Loucy (cell line): ENCODE data around the gene MYO1E.

Source experiments
- H2AFZ ChIP-seq: fragments of 200-600 bp; sonication (generic); 2 replicates; pipeline ENCODE4 v1.6.0; 2016; ENCODE audit warnings: antibody characterized with exemption, mild to moderate bottlenecking, low read length, moderate library complexity
- H3F3A ChIP-seq: fragments of 200-600 bp; 2 replicates; pipeline ENCODE4 v1.6.0; 2016; ENCODE audit warnings: antibody characterized with exemption, low read depth, mild to moderate bottlenecking
- H3K27me3 ChIP-seq: fragments of 200-600 bp; sonication (generic); 2 replicates; pipeline ENCODE4 v1.6.1; 2014; ENCODE audit warnings: low read length, mild to moderate bottlenecking; ENCODE audit not compliant: insufficient read depth, poor library complexity, severe bottlenecking
- H3K36me3 ChIP-seq: fragments of 200-600 bp; sonication (generic); 2 replicates; pipeline ENCODE4 v1.6.1; 2016; ENCODE audit warnings: low read length; ENCODE audit not compliant: insufficient read depth
- H3K4me1 ChIP-seq: fragments of 200-600 bp; sonication (generic); 2 replicates; pipeline ENCODE4 v1.5.1; 2014; ENCODE audit warnings: low read length, mild to moderate bottlenecking; ENCODE audit not compliant: insufficient read depth, poor library complexity, severe bottlenecking
- H3K4me2 ChIP-seq: fragments of 200-600 bp; sonication (generic); 2 replicates; pipeline ENCODE4 v1.6.0; 2014; ENCODE audit warnings: antibody characterized with exemption, low read length, low read depth, mild to moderate bottlenecking; ENCODE audit not compliant: poor library complexity, severe bottlenecking
- H3K4me3 ChIP-seq: fragments of 200-600 bp; sonication (generic); 2 replicates; pipeline ENCODE4 v1.5.1; 2014; ENCODE audit warnings: low read length, mild to moderate bottlenecking, mixed read lengths; ENCODE audit not compliant: poor library complexity, severe bottlenecking
- H3K79me2 ChIP-seq: fragments of 200-600 bp; sonication (generic); 2 replicates; pipeline ENCODE4 v1.6.1; 2014; ENCODE audit warnings: low read length; ENCODE audit not compliant: insufficient read depth
- H3K9ac ChIP-seq: fragments of 200-600 bp; sonication (generic); 2 replicates; pipeline ENCODE4 v1.6.0; 2014; ENCODE audit warnings: mild to moderate bottlenecking, low read depth, low read length, moderate library complexity; ENCODE audit not compliant: poor library complexity, severe bottlenecking
- H3K9me2 ChIP-seq: fragments of 200-600 bp; sonication (generic); replicated peaks from 2 replicates; pipeline ENCODE4 v1.6.1; 2016; ENCODE audit warnings: low read depth, low read length, mixed read lengths
- H3K9me3 ChIP-seq: fragments of 200-600 bp; sonication (generic); 2 replicates; pipeline ENCODE4 v1.6.1; 2014; ENCODE audit warnings: mild to moderate bottlenecking, antibody characterized with exemption, low read length, low read depth; ENCODE audit not compliant: insufficient read depth
- H4K20me1 ChIP-seq: fragments of 200-600 bp; sonication (generic); 2 replicates; pipeline ENCODE4 v1.6.0; 2014; ENCODE audit warnings: antibody characterized with exemption, low read length, mild to moderate bottlenecking; ENCODE audit not compliant: insufficient read depth, poor library complexity, severe bottlenecking
- CTCF ChIP-seq: fragments of 200-600 bp; sonication (generic); conservative IDR thresholded peaks from 2 replicates; pipeline ENCODE4 v1.5.1; 2014; ENCODE audit warnings: mild to moderate bottlenecking, antibody characterized with exemption, low read length
- EZH2phosphoT487 ChIP-seq: fragments of 200-600 bp; IDR thresholded peaks from 2 replicates; pipeline ENCODE4 v1.6.1; 2018; ENCODE audit warnings: antibody characterized with exemption, mild to moderate bottlenecking, moderate library complexity, borderline replicate concordance

The MYO1E gene

GRCh38 chr15:59301527-59301926, 71.1 kb downstream of the MYO1E start:
- Histone ChIP-seq H3K79me2 (no peaks in the 10 kb centered on the region), H4K20me1 (no peaks in the 10 kb centered on the region), H3K4me2 (no peak overlapping the region), H3F3A (no peaks in the 10 kb centered on the region), H3K36me3 (no peaks in the 10 kb centered on the region), H3K27me3 (no peaks in the 10 kb centered on the region), H3K9me3 (no peaks in the 10 kb centered on the region), H2AFZ (no peak overlapping the region), H3K4me3 (no peak overlapping the region), H3K9ac (no peak overlapping the region), H3K9me2 (no peaks in the 10 kb centered on the region), H3K4me1 (peaks cover 11% of the 10 kb centered on the region)
- TF ChIP-seq CTCF = no peak
- no peak for TF ChIP-seq EZH2phosphoT487

- peak overlapping the region; percentile 47 for H3K4me3 ChIP-seq
- no peaks in the 10 kb centered on the region for H4K20me1 ChIP-seq
- no peak overlapping the region for H3K9ac ChIP-seq
- no peaks in the 10 kb centered on the region for H3K9me3 ChIP-seq
- TF ChIP-seq EZH2phosphoT487 (no peak), CTCF (no peak)
- H2AFZ ChIP-seq = peak overlapping the region; percentile 89
- H3K27me3 ChIP-seq = no peaks in the 10 kb centered on the region
- H3K36me3 ChIP-seq = no peaks in the 10 kb centered on the region
- no peaks in the 10 kb centered on the region for H3K79me2 ChIP-seq
- peak overlapping the region; percentile 54 for H3K4me2 ChIP-seq
- H3F3A ChIP-seq = no peaks in the 10 kb centered on the region
- peaks cover 11% of the 10 kb centered on the region for H3K4me1 ChIP-seq
- H3K9me2 ChIP-seq = no peaks in the 10 kb centered on the region
Measured at GRCh38 chr15:59300618-59301139, 72.0 kb downstream of the MYO1E start.

- Histone ChIP-seq H3K79me2 (no peaks in the 10 kb centered on the region), H3K4me2 (peak overlapping the region; percentile 54), H3K9ac (no peak overlapping the region), H3K9me2 (no peaks in the 10 kb centered on the region), H2AFZ (peak overlapping the region; percentile 89), H3K9me3 (no peaks in the 10 kb centered on the region), H3K27me3 (no peaks in the 10 kb centered on the region), H3K4me1 (peaks cover 11% of the 10 kb centered on the region), H4K20me1 (no peaks in the 10 kb centered on the region), H3K4me3 (peak overlapping the region; percentile 47), H3F3A (no peaks in the 10 kb centered on the region), H3K36me3 (no peaks in the 10 kb centered on the region)
- no peak for TF ChIP-seq CTCF
- TF ChIP-seq EZH2phosphoT487 = no peak
Measured at GRCh38 chr15:59299929-59300617, 72.6 kb downstream of the MYO1E start.
